C4-2B (cell line): ENCODE results near the gene SUSD5.

Experiments used
- CTCF ChIP-seq: fragments of 450-650 bp; conservative IDR thresholded peaks from 2 replicates; pipeline ENCODE4 v1.5.1; 2017; ENCODE audit warnings: mild to moderate bottlenecking
- ZFX ChIP-seq: fragments of 450-650 bp; IDR thresholded peaks from 2 replicates; pipeline ENCODE4 v1.6.1; 2017

GRCh38 chr3:33171580-33171979, 47.0 kb downstream of the SUSD5 start:
- TF ChIP-seq CTCF (no peak), ZFX (no peak)
